ENCODE measurements around the gene VGLL3. TPM values are rescaled to one million over a fixed set of nuclear protein-coding genes. Genes with fewer than 3 reads are reported as not detected.

Gene VGLL3
- total RNA-seq, 1 donor from 2014 or later, result 0.36 TPM

DNA sequence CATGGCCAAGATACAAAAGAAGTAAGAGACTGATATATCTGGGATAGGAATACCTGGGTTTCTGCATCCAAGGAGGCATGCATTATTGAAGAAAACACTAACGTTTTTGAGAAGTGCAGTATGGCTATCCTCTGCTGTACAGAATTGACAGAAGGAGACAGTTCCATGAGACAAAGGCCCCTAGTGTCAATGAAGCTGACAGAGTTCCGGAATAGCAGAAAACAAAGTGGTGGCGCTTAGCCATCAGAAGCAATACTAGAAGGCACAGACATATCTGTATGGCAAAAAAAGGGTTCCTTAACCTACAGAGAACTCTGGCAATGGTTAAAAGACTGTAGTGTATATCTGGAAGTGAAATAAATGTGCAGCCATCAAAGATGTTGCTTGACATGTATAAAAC lies 77.8 kb downstream of the VGLL3 start:
- peaks cover 2% of the 10 kb centered on the region for H3K27me3 Mint-ChIP-seq (ENCODE audit: unreplicated experiment)
- H3K4me3 Mint-ChIP-seq (ENCODE audit: unreplicated experiment), result no peak overlapping the region
- DNase-seq (ENCODE audit: low spot score), result no peak
- TF ChIP-seq CTCF (IDR thresholded peaks at IDR 0.05; ENCODE audit: unreplicated experiment), result no peak
- H3K36me3 Mint-ChIP-seq (ENCODE audit: low read depth, unreplicated experiment), result no peaks in the 10 kb centered on the region
- no peak overlapping the region for H3K27ac Mint-ChIP-seq (ENCODE audit: unreplicated experiment)
- no peaks in the 10 kb centered on the region for H3K9me3 Mint-ChIP-seq (ENCODE audit: unreplicated experiment)
- H3K4me1 Mint-ChIP-seq (ENCODE audit: unreplicated experiment), result no peaks in the 10 kb centered on the region

DNA sequence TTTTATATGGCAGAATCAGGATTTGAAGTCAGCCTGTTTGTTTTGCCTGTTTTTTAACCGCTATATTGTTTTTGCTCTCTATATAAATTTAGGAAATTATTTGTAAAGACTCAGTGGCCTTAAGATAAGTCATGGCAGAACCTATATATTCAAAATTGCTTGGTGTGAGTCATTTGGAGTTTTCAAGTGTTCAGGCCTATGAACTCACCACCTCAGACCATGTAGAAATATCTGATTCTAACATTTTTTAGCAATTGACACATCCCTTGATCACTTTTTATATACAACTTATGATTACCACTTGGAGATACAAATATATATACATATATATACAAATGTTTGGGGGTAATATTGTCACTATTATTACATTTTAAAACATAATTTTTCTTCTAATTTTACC lies 95.7 kb downstream of the VGLL3 start:
- Mint-ChIP-seq H3K36me3 (ENCODE audit: low read depth, unreplicated experiment) (no peaks in the 10 kb centered on the region), H3K27me3 (ENCODE audit: unreplicated experiment) (no peaks in the 10 kb centered on the region), H3K4me1 (ENCODE audit: unreplicated experiment) (no peaks in the 10 kb centered on the region), H3K9me3 (ENCODE audit: unreplicated experiment) (no peaks in the 10 kb centered on the region), H3K27ac (ENCODE audit: unreplicated experiment) (no peak overlapping the region), H3K4me3 (ENCODE audit: unreplicated experiment) (no peak overlapping the region)
- TF ChIP-seq CTCF (IDR thresholded peaks at IDR 0.05; ENCODE audit: unreplicated experiment), result no peak
- DNase-seq (ENCODE audit: low spot score), result no peak

- H3K4me3 Mint-ChIP-seq (ENCODE audit: unreplicated experiment), result no peak overlapping the region
- DNase-seq (ENCODE audit: low spot score), result no peak
- no peaks in the 10 kb centered on the region for H3K27me3 Mint-ChIP-seq (ENCODE audit: unreplicated experiment)
- H3K4me1 Mint-ChIP-seq (ENCODE audit: unreplicated experiment), result no peaks in the 10 kb centered on the region
- TF ChIP-seq CTCF (IDR thresholded peaks at IDR 0.05; ENCODE audit: unreplicated experiment), result no peak
- H3K9me3 Mint-ChIP-seq (ENCODE audit: unreplicated experiment), result no peaks in the 10 kb centered on the region
- no peak overlapping the region for H3K27ac Mint-ChIP-seq (ENCODE audit: unreplicated experiment)
- no peaks in the 10 kb centered on the region for H3K36me3 Mint-ChIP-seq (ENCODE audit: low read depth, unreplicated experiment)
Observed at GRCh38 chr3:86890741-86891396, 100.1 kb downstream of the VGLL3 start.

Other genes with a start within 250 kb of the VGLL3 start
- gene CHMP2B, start 236.2 kb upstream of the VGLL3 start, total RNA-seq (ENCODE audit: unreplicated experiment), result 40.7 TPM

All from endothelial cell (in vitro differentiated cells).